WI38 (cell line): ENCODE data around the gene CABLES2.

ENCODE experiments used
- H3K4me3 ChIP-seq: 2 replicates; pipeline ENCODE4 v1.5.1; 2011; ENCODE audit warnings: low read depth, mild to moderate bottlenecking, control low read depth, low read length
- TF ChIP-seq, protein P1 (sequence below): IDR thresholded peaks from 2 replicates; pipeline ENCODE4 v1.5.1; 2012; ENCODE audit warnings: low read depth, mild to moderate bottlenecking, control low read depth, low read length

CABLES2 gene

DNA sequence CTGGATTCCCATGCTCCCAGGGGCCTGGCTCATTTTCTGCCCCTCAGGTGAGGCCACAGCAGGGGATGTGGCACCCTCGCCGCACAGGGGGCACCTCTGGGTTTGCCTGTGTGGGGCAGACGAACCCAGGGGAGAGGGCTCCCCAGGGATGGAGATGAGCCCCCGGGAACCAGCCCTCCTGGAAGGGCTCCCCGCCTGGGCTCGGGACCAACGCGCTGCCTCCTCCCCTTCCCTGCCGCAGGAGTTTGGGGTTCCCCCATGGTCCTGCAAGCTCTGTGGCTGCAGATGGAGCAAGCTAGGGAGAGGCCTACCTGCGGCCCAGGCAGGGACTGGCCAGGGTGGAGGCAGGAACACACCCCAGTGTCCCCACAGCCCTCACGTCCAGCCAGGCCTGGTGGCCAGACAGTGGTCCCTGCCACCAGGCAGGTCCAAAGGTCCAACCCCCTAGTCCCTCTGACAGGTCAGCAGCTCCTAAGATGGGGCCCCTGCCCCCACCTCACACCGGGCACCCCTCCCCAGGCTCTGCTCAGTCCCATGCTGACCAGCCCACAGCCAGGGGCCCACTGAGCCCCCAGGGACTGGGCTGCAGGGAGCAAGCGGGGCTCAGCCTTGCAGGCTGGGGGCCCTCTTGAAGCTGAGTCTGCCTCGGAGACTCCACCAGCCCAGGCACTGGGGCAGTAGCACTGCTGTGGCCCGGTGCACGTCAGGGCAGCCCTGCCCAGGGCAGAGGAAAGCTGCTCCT is 53.6 kb downstream of the CABLES2 start:
- TF ChIP-seq, protein P1, sequence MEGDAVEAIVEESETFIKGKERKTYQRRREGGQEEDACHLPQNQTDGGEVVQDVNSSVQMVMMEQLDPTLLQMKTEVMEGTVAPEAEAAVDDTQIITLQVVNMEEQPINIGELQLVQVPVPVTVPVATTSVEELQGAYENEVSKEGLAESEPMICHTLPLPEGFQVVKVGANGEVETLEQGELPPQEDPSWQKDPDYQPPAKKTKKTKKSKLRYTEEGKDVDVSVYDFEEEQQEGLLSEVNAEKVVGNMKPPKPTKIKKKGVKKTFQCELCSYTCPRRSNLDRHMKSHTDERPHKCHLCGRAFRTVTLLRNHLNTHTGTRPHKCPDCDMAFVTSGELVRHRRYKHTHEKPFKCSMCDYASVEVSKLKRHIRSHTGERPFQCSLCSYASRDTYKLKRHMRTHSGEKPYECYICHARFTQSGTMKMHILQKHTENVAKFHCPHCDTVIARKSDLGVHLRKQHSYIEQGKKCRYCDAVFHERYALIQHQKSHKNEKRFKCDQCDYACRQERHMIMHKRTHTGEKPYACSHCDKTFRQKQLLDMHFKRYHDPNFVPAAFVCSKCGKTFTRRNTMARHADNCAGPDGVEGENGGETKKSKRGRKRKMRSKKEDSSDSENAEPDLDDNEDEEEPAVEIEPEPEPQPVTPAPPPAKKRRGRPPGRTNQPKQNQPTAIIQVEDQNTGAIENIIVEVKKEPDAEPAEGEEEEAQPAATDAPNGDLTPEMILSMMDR: no peak
- H3K4me3 ChIP-seq: no peak overlapping the region

DNA sequence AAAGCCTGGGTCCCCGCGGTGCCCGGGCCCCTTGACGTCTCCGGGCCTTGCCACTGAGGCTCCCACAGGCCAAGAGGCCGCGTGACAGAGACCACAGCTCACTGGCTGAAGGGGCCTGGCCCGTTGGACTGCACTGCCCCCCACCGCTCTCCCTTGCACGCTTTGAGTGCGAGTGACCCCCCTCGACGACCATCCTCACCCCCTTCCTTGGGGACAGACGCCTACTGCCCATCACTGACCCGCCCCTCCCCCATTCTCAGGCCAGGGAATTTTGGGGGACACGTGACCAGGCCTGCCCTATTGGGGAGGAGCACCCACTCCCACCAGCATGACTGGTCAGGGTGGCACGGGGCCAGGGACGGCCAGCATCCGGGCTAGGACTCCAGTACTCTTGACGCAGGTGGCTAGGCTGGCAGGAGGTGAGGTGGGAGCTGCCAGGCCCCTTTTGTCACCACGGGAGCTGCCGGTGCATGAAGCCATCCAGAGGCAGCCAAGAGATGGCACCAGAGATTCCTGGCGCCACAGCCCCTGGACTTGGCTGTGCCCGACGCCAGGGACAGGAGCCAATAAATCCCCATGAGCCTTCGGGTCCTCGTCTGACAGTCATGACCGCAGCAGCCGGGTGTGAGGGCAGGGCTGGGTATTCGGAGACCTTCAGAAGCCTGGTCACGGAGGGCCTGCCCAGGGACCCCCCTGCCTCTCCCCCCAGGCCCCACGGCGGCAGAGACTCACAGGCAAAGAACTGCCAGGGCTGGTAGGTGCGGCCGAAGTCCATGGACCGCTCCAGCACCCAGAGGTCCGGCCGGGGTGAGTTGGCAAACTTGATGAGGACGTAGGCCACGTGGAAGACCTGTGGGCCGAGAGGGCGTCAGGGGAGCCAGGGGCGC is 54.4 kb downstream of the CABLES2 start:
- TF ChIP-seq, protein P1: no peak
- no peak overlapping the region for H3K4me3 ChIP-seq

DNA sequence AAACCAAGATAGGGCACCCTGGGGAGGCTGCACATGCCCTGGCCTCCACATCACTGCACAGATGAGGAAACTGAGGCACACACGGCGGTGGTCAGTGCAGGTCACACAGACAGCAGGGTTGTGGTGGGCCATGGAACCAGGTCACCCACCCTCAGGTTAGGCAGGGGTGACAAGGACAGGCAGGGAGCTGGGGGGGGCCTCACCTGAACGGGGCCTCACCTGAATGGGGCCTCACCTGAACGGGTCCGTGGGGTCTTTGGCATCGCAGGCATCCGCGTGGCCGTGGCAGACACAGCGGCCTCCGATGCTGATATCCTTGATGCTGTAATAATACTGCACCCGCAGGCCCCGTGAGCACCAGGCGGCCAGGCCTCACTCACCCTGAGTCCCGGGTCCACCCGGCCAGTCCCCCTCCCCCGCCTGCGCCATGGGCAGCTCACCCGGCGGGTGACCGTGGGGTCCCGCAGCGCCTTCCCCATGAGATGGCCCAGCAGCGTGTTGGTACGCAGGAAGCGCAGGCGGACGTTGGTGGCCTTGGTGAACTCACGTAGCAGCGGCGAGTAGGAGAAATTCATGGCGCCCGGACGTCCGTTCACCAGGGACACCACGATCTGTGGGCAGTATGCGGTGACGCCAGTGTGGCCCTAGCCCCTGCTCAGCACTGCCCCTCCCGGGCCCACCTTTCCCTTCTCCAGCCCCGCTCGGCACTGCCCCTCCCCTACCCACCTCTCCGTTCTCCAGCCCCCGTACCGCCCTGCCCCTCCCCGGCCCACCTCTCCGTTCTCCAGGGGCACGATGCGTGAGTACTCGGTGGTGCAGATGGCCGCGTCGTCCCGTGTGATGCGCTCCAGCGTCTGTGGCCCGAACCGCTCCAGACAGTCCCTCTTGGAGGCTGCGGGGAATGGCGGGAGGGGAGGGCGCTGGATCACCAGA is 55.4 kb downstream of the CABLES2 start:
- TF ChIP-seq, protein P1: no peak
- H3K4me3 ChIP-seq: no peak overlapping the region

DNA sequence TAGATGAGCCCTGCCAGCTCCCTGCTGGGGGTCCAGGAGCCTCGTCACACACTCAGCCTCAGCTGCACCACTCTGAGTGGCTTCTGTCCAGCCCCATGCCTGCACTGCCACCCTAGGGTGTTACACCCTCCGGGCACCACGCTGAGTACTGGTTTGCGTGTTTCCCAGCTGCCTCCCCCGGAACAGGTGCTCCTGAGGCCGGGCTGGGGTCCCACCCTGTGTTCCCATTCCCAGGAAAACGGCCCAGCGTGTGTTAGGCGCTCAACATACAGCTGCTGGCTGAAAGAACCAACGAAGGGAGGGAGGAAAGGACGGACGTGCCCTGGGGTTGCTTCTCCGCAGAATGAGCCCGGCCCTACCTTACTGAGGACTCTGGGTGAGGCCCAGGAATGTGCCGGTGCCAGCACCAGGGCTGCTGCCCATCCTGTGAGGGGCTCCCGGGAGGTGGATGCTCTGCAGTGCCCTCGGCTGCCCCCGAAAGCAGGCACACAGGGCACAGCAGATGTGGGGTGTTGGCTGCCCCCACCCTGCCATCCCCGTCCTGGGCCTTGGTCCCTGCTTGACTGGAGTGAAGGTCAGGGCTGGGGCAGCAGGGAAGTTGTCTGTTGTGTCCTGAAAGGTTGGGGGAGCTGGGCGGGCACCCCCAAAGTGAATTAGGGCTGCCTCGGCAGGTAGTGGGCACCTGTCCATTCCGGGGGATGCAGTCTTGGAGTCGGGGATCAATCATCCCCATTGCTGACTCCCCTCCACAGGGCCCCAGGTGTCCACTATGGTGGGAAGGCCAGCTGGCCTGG is 56.3 kb downstream of the CABLES2 start:
- H3K4me3 ChIP-seq: no peak overlapping the region
- TF ChIP-seq, protein P1: no peak

DNA sequence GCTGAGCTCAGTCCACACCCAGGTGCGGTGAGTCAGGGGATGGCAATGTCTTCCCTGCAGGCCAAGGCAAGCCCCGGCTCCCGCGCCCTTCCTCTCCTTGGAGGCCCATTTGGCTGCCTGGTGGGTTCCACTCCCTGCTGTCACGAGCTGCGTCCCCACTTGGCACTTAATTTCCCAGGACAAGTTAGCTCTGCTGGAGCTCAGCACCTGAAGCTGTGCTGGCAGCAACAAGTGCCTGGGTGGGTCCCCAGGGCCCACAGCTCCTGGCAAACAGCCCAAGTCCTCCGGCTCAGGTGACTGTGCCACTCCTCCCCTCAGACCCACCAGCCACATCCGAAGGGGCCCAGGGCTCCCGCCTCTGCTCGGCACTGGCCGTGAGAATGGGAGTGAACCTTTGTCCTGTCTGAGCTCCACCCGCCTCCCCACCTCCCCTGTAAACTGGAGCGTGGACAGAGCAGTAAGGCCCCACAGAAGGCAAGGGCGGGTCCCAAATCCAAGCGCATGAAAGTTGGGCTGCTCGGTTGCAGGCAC is 56.9 kb downstream of the CABLES2 start:
- TF ChIP-seq, protein P1: no peak
- H3K4me3 ChIP-seq: no peak overlapping the region

DNA sequence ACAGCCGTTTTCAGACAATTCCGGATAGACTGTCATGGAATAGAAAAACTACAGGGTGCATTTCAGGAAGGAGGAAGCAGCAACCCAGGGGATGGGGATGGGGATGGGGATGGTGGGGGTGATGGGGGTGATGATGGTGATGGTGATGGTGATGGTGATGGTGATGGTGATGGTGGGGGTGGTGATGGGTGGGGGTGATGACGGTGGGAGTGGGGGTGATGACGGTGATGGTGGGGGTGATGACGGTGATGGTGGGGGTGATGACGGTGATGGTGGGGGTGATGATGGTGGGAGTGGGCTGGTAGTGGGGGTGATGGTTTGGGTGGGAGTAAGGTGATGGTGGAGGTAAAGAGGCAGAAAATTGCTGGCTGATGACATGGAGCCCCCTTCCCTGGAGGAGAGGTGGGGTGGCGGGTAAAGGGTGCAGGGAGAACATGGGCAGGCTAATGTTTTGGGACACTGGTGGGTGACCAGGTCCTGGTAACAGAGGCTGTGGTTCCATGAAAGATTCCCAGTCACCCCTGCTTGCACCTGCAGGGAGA is 57.5 kb downstream of the CABLES2 start:
- no peak overlapping the region for H3K4me3 ChIP-seq
- TF ChIP-seq, protein P1: no peak
